ENCODE data around the gene TUBB4A.

The TUBB4A gene

GRCh38 chr19:6534451-6535093 lies 32.5 kb upstream of the TUBB4A start:
- DNase-seq (ENCODE audit: low read depth): no peak
- H3K4me3 ChIP-seq (ENCODE audit: low read length): no peak overlapping the region
- TF ChIP-seq CTCF (conservative IDR thresholded peaks at IDR 0.05; ENCODE audit: low read depth, low read length): no peak

DNA sequence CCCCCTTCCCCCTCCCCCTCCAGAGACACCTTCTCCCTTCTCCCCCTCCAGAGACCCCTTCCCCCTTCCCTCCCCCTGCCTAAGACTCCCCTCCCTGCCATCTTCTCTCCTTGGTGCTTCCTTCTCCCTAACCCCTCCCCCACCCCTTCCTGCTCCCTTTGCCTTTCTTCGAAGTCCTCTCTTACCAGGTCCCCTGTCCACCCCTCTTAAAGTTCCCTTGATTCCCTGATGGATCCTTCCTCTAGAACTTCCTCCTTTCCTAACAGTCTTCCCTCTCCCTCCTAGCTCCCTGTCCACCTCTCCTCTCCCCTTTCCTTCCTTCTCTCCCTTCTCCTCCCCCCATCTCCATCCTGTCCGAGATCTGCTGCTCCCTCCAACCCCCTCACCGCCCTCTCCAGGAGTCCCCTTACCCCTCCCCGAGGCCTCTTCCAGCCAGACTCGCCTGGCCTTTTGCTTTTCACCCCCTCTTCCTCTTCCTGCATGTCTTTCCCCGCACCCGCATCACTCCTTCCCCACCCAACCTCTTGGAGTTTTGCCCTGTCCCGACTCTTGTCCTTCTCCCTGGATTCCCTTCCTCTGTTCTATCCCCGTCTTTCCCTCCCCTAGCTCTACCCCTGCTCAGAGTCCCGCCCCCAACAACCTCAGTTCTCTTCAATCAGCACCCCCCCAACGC lies 31.8 kb upstream of the TUBB4A start:
- no peak overlapping the region for H3K4me3 ChIP-seq (ENCODE audit: low read length)
- no peak for DNase-seq (ENCODE audit: low read depth)
- no peak for TF ChIP-seq CTCF (conservative IDR thresholded peaks at IDR 0.05; ENCODE audit: low read depth, low read length)

- no peak overlapping the region for H3K4me3 ChIP-seq (ENCODE audit: low read length)
- no peak for DNase-seq (ENCODE audit: low read depth)
- TF ChIP-seq CTCF (conservative IDR thresholded peaks at IDR 0.05; ENCODE audit: low read depth, low read length): no peak
Measured at GRCh38 chr19:6533000-6533328, 30.9 kb upstream of the TUBB4A start.

GRCh38 chr19:6532244-6532999 lies 30.3 kb upstream of the TUBB4A start:
- no peak for DNase-seq (ENCODE audit: low read depth)
- TF ChIP-seq CTCF (conservative IDR thresholded peaks at IDR 0.05; ENCODE audit: low read depth, low read length): no peak
- no peak overlapping the region for H3K4me3 ChIP-seq (ENCODE audit: low read length)

- no peak for DNase-seq (ENCODE audit: low read depth)
- TF ChIP-seq CTCF (conservative IDR thresholded peaks at IDR 0.05; ENCODE audit: low read depth, low read length): no peak
- no peak overlapping the region for H3K4me3 ChIP-seq (ENCODE audit: low read length)
Measured at GRCh38 chr19:6531956-6532243, 29.8 kb upstream of the TUBB4A start.

GRCh38 chr19:6531163-6531955 lies 29.2 kb upstream of the TUBB4A start:
- DNase-seq (ENCODE audit: low read depth): no peak
- TF ChIP-seq CTCF (conservative IDR thresholded peaks at IDR 0.05; ENCODE audit: low read depth, low read length): no peak
- H3K4me3 ChIP-seq (ENCODE audit: low read length): peak overlapping the region; percentile 63
